Naive thymus-derived CD8-positive, alpha-beta T cell (primary cell): Measurements from ENCODE around the gene GC. TPM values are rescaled to one million over a fixed set of nuclear protein-coding genes. Genes with fewer than 3 reads are reported as not detected.
"Not testable (repeated sequence)": the region's sequence is repeated elsewhere in the genome, so short reads cannot be mapped to it uniquely, and the experiment has no call there.

ENCODE experiments used
- ATAC-seq, 2 donors: fragments of 150-1000 bp; cut with Tn5 transposase in 1 of 2; sonication (Bioruptor Pico), chemical (Tn5 transposase) in 1 of 2; 1 replicate in 1 of 2; 2 replicates in 1 of 2; pipeline ENCODE4 v1.10.0; 2021; ENCODE audit warnings: mild to moderate bottlenecking in 2 of 2, moderate library complexity in 2 of 2
- POLR2A ChIA-PET: fragments of 350-600 bp; sonication (Branson Sonifier 250); formaldehyde crosslinking; loops from one replicate; lab custom pipeline; 2021; ENCODE audit warnings: antibody characterized with exemption; lab: Charles Lee
- DNase-seq, 10 donors: peaks; one replicate each; pipeline versions ENCODE4 v3.0.0 to v3.0.0-alpha.2; 2020 to 2022
- H3K27ac Mint-ChIP-seq, 10 donors: one replicate each; pipeline ENCODE4 v1.8.0; 2020 to 2022; ENCODE audit warnings: mild to moderate bottlenecking in 10 of 10, mixed read lengths in 10 of 10, moderate library complexity in 4 of 10, inconsistent platforms in 1 of 10
- H3K27me3 Mint-ChIP-seq, 5 donors: one replicate each; pipeline ENCODE4 v1.8.0; 2021 to 2022; ENCODE audit warnings: mixed read lengths in 5 of 5
- H3K36me3 Mint-ChIP-seq, 3 donors: one replicate each; pipeline ENCODE4 v1.8.0; 2020 to 2022; ENCODE audit warnings: mixed read lengths in 3 of 3, mild to moderate bottlenecking in 2 of 3, inconsistent platforms in 1 of 3
- H3K4me1 Mint-ChIP-seq, 4 donors: one replicate each; pipeline ENCODE4 v1.8.0; 2021 to 2022; ENCODE audit warnings: mixed read lengths in 4 of 4
- H3K4me3 Mint-ChIP-seq, 10 donors: one replicate each; pipeline ENCODE4 v1.8.0; 2020 to 2022; ENCODE audit warnings: mild to moderate bottlenecking in 10 of 10, mixed read lengths in 10 of 10, moderate library complexity in 6 of 10, inconsistent platforms in 1 of 10
- H3K9me3 Mint-ChIP-seq, 9 donors: one replicate each; pipeline ENCODE4 v1.8.0; 2020 to 2022; ENCODE audit warnings: mixed read lengths in 9 of 9, mild to moderate bottlenecking in 3 of 9, inconsistent platforms in 1 of 9, moderate library complexity in 1 of 9
- polyA plus RNA-seq, 3 donors: library from polyadenylated mRNA; unstranded; fragments of 300-500 nt; fragmentation: Illumina TruSeq; gene quantifications; one replicate each; pipeline ENCODE4 v1.2.3, GENCODE V29; 2021
- total RNA-seq, 8 experiments: library from RNA in 2 of 8; stranded (reverse) in 2 of 8; gene quantifications; one replicate each; pipeline ENCODE4 v1.2.3 and lab custom pipeline; 2021 to 2026

The GC gene
- total and polyA plus RNA-seq, 5 experiments from 2014 or later: not detected

DNA sequence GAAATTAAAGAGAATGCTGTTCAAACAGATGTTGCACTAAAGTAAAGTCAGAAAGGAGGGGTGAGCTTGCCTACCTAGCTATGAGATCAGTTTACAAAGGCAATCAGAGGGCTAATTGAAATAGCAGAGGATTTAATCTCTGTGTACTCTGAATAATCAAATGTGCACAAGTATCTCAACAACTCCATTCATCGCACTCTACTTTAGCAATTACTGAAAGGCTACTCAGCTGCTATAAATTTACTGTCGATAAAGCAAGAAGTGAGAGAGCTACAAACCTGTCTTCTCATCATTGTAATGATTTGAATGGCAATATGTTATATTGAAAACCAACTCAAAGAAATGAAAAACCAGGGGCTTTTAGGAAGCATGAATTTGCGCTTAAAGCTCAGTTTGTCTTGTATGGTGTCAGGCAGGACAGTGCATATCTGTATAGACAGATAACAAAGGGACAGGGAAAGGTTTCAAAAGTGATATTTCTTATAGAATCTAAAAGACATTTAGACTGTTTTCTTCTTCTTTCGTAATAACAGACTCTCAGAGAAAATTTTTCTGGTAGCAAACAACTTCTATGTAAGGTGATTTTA is 34.8 kb downstream of the GC start:
- POLR2A ChIA-PET: no interaction called here
- no peaks in the 10 kb centered on the region for H3K4me1 Mint-ChIP-seq
- H3K4me3 Mint-ChIP-seq: no peak overlapping the region
- H3K36me3 Mint-ChIP-seq: no peaks in the 10 kb centered on the region
- ATAC-seq (no peak), DNase-seq (no peak)
- no peak overlapping the region for H3K27ac Mint-ChIP-seq
- peaks cover 0 to 15% (median 6%) of the 10 kb centered on the region in 5 donors for H3K27me3 Mint-ChIP-seq
- H3K9me3 Mint-ChIP-seq: peaks cover 0 to 3% (median 0%) of the 10 kb centered on the region in 9 donors

- Mint-ChIP-seq H3K9me3 (peaks cover 0 to 3% (median 0%) of the 10 kb centered on the region in 9 donors), H3K4me1 (no peaks in the 10 kb centered on the region), H3K27ac (no peak overlapping the region), H3K36me3 (no peaks in the 10 kb centered on the region), H3K27me3 (peaks cover 0 to 18% (median 9%) of the 10 kb centered on the region in 5 donors), H3K4me3 (no peak overlapping the region)
- no peak for DNase-seq
- POLR2A ChIA-PET: no interaction called here
- no peak for ATAC-seq
These were observed 37.5 kb downstream of the GC start for GRCh38 chr4:71746379-71746778.

DNA sequence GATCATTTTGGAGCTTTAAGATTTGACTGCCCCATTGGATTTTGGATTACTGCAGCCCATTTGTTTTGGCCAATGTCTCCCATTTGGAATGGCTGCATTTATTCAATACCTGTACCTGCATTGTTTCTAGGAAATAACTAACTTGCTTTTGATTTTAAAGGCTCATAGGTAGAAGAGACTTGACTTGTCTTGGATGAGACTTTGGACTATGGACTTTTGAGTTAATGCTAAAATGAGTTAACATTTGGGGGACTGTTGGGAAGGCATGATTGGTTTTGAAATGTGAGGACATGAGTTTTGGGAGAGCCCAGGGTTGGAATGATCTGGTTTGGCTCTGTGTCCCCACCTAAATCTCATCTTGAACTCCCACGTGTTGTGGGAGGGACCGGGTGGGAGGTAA is 45.1 kb downstream of the GC start:
- H3K27ac Mint-ChIP-seq, H3K4me3 Mint-ChIP-seq, DNase-seq, H3K36me3 Mint-ChIP-seq, ATAC-seq, POLR2A ChIA-PET, H3K4me1 Mint-ChIP-seq: not testable (repeated sequence)
- peaks cover 0 to 13% (median 5%) of the 10 kb centered on the region in 9 donors for H3K9me3 Mint-ChIP-seq
- H3K27me3 Mint-ChIP-seq: peaks cover 0 to 14% (median 3%) of the 10 kb centered on the region in 5 donors

DNA sequence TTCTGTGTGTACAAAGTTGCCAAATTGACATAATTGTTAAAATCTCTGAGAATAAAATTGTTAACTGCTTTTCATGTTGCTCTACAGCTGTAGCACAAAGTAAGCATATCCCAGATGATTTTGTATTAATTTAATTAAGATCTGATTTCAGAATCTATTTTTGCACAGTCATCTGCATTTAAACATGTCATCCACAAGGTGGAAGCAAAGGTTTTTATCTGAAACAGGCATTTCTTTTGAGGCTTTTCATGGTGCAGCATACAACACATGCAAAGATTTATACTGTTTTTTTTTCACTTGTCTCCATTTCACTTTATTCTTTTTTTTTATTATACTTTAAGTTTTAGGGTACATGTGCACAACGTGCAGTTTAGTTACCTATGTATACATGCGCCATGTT is 51.2 kb downstream of the GC start:
- Mint-ChIP-seq H3K4me1 (no peaks in the 10 kb centered on the region), H3K4me3 (no peak overlapping the region), H3K27me3 (peaks cover 3 to 15% (median 7%) of the 10 kb centered on the region in 5 donors), H3K9me3 (peaks cover 0 to 8% (median 4%) of the 10 kb centered on the region in 9 donors), H3K36me3 (no peaks in the 10 kb centered on the region), H3K27ac (no peak overlapping the region)
- DNase-seq (no peak), ATAC-seq (no peak)
- POLR2A ChIA-PET: no interaction called here

DNA sequence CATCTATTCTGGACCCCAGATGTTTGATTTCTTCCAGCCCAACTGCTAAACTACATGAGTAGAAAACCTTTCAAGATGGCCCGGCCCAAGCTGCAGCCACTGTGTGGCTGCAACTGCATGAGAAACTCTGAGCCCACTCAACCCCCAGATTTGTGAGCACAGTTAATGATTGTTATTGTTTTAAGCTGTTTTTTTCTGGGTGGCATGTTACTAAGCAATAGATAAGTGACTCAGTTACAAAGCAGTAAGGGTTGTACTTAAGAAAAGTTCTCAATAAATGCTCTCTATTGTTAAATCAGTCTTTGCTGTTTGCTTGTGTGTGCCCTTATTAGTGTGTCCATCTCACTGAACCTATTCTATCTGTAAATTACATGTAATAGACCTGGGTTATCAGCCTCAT is 51.8 kb downstream of the GC start:
- no peak overlapping the region for H3K4me3 Mint-ChIP-seq
- H3K27me3 Mint-ChIP-seq: peaks cover 3 to 16% (median 7%) of the 10 kb centered on the region in 5 donors
- POLR2A ChIA-PET: no interaction called here
- H3K36me3 Mint-ChIP-seq: no peaks in the 10 kb centered on the region
- ATAC-seq (no peak), DNase-seq (no peak)
- H3K9me3 Mint-ChIP-seq: peaks cover 0 to 5% (median 1%) of the 10 kb centered on the region in 9 donors
- no peak overlapping the region for H3K27ac Mint-ChIP-seq
- H3K4me1 Mint-ChIP-seq: no peaks in the 10 kb centered on the region

DNA sequence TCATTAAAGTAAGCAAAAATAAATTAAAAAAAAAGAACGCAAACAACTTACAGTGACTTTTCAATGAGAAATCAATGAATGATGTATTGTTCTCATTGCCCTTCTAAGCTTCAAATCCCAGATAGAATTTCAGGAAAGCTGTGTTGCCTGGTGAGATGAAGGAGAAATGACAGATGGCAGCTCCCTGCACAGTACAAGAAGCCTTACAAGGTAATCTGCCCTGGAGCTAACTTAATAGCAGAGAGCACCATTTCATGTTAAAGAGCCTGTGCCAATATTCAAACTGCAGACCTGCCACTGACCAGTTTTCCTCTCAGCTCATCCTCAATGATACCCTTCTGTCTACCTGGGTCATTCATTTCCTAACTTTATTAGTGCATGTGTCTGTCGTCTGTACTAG is 54.0 kb downstream of the GC start:
- H3K9me3 Mint-ChIP-seq: peaks cover 0 to 2% (median 0%) of the 10 kb centered on the region in 9 donors
- H3K4me1 Mint-ChIP-seq: no peaks in the 10 kb centered on the region
- H3K27ac Mint-ChIP-seq: no peak overlapping the region
- H3K36me3 Mint-ChIP-seq: no peaks in the 10 kb centered on the region
- DNase-seq (no peak), ATAC-seq (no peak)
- peaks cover 3 to 27% (median 7%) of the 10 kb centered on the region in 5 donors for H3K27me3 Mint-ChIP-seq
- POLR2A ChIA-PET: no interaction called here
- H3K4me3 Mint-ChIP-seq: no peak overlapping the region

GRCh38 chr4:71713611-71714203 is 70.2 kb downstream of the GC start:
- Mint-ChIP-seq H3K4me3 (no peak overlapping the region), H3K4me1 (peaks cover 0 to 2% (median 0%) of the 10 kb centered on the region in 4 donors), H3K36me3 (no peaks in the 10 kb centered on the region), H3K9me3 (no peaks in the 10 kb centered on the region), H3K27ac (no peak overlapping the region), H3K27me3 (peaks cover 0 to 3% (median 0%) of the 10 kb centered on the region in 5 donors)
- POLR2A ChIA-PET: no interaction called here
- DNase-seq (peak in 3 of 10 donors; percentile 25 to 40 (median 38)), ATAC-seq (no peak)

DNA sequence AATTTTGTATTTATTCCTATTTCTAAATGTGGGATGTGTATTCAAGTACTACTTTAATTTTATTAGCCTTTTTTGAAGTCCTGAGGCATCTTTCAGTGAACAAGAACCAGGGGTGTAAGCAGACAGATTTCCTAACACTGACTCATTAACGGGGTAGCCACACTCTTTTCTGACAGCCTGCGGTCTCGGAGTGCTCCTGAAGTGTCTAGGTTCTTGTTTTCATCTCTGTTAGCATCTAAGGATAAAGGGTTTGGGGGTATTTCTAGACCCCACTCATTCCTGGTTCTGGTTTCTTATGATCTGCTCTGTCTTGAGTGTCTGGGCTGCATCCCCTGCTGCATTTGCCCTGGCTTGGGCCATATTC is 71.9 kb downstream of the GC start:
- no peaks in the 10 kb centered on the region for H3K9me3 Mint-ChIP-seq
- H3K4me1 Mint-ChIP-seq: peaks cover 0 to 2% (median 0%) of the 10 kb centered on the region in 4 donors
- H3K36me3 Mint-ChIP-seq: no peaks in the 10 kb centered on the region
- no peak overlapping the region for H3K27ac Mint-ChIP-seq
- DNase-seq: no peak
- no peak overlapping the region for H3K4me3 Mint-ChIP-seq
- no peak for ATAC-seq
- peaks cover 0 to 3% (median 0%) of the 10 kb centered on the region in 5 donors for H3K27me3 Mint-ChIP-seq
- POLR2A ChIA-PET: no interaction called here

DNA sequence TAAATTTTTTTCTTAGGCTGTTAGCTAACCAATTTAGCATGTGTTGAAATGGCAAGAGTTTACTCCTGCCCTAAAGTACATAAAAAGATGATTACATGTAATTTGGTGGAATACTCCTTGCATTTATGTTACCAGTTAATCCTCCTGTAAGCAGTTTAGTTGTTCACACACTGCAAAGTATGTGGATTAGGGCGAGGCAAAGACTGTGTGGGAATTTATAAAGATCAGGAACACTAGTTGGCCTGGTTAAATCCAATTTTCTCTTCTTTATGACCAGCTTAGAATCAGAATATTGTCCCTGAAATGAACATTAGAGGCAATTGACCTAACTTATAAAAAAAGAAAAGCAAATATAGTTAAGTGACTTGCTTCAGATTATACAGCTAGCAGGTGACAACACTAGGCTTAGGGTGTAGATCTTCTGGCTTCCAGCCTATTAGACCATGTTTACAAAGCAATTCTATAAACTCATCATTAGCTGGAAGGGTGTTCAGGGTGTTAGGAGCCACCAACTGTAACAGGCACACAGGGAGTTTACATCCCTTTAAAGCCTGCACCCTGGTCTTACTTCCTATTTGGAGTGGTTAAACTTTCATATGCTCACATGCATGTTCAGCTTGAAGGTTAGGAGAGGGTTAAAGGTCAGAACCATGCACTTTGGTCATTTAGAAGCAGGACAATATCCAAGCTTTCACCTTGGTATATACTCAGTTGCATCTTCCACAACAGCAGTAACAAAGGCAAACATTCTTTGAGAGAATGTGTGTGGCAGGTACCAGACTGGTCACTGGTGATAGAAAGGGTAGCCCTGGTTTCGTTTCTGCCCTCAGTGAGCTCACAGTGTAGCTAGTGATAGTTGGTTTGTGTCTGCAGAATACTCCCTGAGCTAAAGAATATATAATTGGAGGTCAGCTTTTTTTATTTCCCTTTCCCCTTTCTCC is 72.6 kb downstream of the GC start:
- peaks cover 0 to 7% (median 0%) of the 10 kb centered on the region in 5 donors for H3K27me3 Mint-ChIP-seq
- no peak overlapping the region for H3K27ac Mint-ChIP-seq
- POLR2A ChIA-PET: no interaction called here
- peaks cover 0 to 2% (median 0%) of the 10 kb centered on the region in 4 donors for H3K4me1 Mint-ChIP-seq
- DNase-seq (no peak), ATAC-seq (no peak)
- H3K4me3 Mint-ChIP-seq: no peak overlapping the region
- H3K9me3 Mint-ChIP-seq: no peaks in the 10 kb centered on the region
- H3K36me3 Mint-ChIP-seq: no peaks in the 10 kb centered on the region

GRCh38 chr4:71709961-71710360 is 73.9 kb downstream of the GC start:
- H3K27ac Mint-ChIP-seq: no peak overlapping the region
- no peaks in the 10 kb centered on the region for H3K9me3 Mint-ChIP-seq
- no peak overlapping the region for H3K4me3 Mint-ChIP-seq
- DNase-seq (no peak), ATAC-seq (no peak)
- no peaks in the 10 kb centered on the region for H3K36me3 Mint-ChIP-seq
- POLR2A ChIA-PET: no interaction called here
- H3K4me1 Mint-ChIP-seq: peaks cover 0 to 2% (median 0%) of the 10 kb centered on the region in 4 donors
- peaks cover 0 to 7% (median 0%) of the 10 kb centered on the region in 5 donors for H3K27me3 Mint-ChIP-seq

GRCh38 chr4:71698141-71698540 is 85.7 kb downstream of the GC start:
- no peaks in the 10 kb centered on the region for H3K36me3 Mint-ChIP-seq
- H3K4me3 Mint-ChIP-seq: no peak overlapping the region
- no peak overlapping the region for H3K27ac Mint-ChIP-seq
- peaks cover 5 to 16% (median 10%) of the 10 kb centered on the region in 5 donors for H3K27me3 Mint-ChIP-seq
- POLR2A ChIA-PET: no interaction called here
- ATAC-seq (no peak), DNase-seq (no peak)
- H3K9me3 Mint-ChIP-seq: no peaks in the 10 kb centered on the region
- no peaks in the 10 kb centered on the region for H3K4me1 Mint-ChIP-seq

GRCh38 chr4:71697031-71697430 is 86.8 kb downstream of the GC start:
- Mint-ChIP-seq H3K36me3 (no peaks in the 10 kb centered on the region), H3K27ac (no peak overlapping the region), H3K9me3 (no peaks in the 10 kb centered on the region), H3K27me3 (peaks cover 0 to 13% (median 8%) of the 10 kb centered on the region in 5 donors), H3K4me1 (no peaks in the 10 kb centered on the region), H3K4me3 (no peak overlapping the region)
- no peak for ATAC-seq
- POLR2A ChIA-PET: no interaction called here
- DNase-seq: no peak

- DNase-seq (no peak), ATAC-seq (no peak)
- POLR2A ChIA-PET: no interaction called here
- H3K27ac Mint-ChIP-seq: no peak overlapping the region
- H3K36me3 Mint-ChIP-seq: no peaks in the 10 kb centered on the region
- peaks cover 4 to 21% (median 13%) of the 10 kb centered on the region in 5 donors for H3K27me3 Mint-ChIP-seq
- H3K9me3 Mint-ChIP-seq: no peaks in the 10 kb centered on the region
- H3K4me3 Mint-ChIP-seq: no peak overlapping the region
- no peaks in the 10 kb centered on the region for H3K4me1 Mint-ChIP-seq
These were observed 88.9 kb downstream of the GC start for GRCh38 chr4:71694961-71695360.
